NCI-H82 (cell line): ENCODE results near the gene CRYL1.

ENCODE experiments used
- DNase-seq: peaks from one replicate; lab custom pipeline; 2025; lab: John Stamatoyannopoulos, UW

The CRYL1 gene

DNA sequence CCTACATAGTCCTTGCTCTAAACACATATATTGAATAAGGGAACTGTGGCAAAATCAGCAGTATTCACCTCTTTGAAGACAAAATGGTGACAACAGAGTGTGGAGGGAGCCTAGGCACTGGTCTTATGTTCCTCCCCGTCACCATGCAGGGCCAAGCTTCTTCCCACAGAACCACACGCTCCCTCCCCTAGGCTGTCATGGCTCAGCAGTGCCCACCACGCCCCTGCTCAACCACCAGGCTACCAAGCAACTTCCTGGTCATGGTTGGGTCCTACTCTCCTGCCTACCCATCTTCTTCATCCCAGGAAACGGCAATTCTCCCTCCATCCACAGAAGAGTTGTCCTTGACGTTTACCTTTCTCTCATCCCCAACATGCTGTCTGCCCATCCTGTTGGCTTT, 126.1 kb downstream of the CRYL1 start:
- DNase-seq, result no peak

DNA sequence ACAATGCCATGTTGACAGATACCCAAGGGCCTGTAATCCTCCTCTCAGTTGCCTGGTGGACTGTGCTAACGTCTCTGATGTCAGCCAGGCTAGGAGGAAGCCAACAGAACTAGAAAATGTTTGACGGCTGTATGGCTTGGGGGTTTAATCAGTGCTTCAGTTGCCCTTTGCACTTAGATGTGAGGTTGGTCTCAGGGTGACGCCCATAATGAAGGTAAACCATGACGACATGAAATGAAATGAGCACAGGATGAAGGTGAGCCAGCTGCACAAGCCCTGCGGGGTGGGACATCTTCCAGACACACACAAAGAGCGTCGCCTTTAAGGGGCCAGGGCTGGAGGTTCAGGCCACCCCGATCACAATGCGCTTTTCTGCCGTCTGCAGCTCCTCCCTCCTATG, 127.2 kb downstream of the CRYL1 start:
- no peak for DNase-seq

DNA sequence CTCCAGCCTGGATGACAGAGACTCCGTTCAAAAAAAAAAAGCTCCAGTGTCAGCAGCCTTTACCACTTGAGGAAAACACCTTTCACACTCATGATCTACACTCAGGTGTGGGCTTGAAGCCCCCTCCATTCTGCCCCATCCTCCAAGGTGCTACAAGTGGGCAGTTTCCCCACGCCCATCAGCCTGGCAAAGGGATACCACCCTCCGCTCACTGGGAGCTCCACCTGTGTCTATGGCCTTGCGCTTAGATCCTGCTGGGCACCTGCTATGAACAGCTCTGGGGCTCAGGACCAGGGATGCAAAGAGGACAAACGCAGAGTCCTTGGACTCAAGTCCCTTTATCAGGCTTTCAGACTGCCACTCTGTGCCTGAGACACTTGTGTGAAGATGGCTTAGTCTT, 127.8 kb downstream of the CRYL1 start:
- DNase-seq, result no peak

DNA sequence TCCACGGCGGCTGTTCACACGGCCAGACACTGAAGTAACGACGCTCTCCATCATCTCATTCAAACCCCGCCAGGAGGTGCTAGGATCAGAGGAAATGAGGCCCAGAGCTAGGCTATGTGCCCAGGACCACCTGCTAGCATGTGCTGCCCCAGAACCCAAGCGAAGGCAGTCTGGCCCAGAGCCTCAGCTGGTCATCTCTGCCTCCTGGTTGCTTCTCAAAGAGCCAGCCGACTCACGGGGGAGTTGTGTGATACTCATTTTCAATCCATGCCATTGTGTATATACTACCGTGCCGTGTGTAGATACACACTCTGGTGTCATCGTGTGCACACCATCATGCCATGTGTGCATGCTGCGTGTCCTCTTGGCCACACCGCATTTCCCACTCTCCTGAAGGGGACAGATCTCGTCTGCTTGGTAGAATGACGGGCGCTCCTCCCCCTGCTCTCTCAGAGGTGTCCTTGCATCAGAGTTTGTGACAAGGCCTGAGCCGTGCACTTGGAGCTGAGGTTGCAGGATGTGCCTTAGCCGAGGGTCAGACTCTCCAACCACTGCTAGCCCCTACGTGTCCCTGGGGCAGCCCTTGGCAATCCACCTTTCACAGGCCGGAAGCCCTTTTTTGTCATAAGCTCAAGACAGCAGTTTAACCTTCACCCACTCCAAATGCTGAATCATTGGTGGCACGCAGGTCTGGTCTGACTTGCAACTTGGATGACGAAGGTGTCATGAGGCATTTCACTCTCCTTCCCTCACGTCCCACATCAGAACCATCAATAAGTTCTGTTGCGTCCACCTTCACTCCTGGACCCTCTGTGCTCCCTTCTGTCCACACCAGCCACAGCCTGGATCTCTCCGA, 130.4 kb downstream of the CRYL1 start:
- DNase-seq, result no peak

DNA sequence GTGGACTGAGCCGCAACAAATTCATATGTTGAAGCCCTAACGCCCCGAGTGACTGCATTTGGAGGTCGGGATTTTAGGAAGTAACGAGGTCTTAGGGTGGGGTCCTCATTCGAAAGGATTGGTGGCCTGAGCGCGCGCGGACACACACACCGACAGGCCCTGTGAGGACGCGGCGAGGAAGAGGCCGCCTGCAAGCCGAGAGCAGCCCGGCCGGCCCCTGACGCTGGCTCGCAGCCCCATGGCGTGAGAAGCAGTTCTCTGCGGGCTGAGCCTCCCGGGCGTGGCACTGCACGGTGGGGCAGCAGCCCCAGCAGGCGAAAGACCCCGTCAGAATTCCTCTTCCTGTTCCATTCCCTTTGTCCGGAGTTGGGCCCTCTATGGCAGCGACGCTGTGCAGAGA, 131.2 kb downstream of the CRYL1 start:
- DNase-seq, result no peak

DNA sequence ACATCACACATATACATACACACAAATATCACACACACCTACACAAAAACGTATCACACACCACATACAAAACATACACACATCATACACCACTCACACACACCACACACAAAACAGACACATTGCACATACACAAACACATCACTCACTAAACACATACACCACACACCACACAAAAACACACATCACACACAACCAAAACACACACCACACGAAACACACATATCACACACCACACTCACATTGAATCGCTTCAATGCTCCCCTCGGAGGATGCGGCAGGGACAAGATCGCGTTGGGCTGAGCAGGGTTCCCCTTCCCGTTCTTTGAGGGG, 131.5 kb downstream of the CRYL1 start:
- no peak for DNase-seq

DNA sequence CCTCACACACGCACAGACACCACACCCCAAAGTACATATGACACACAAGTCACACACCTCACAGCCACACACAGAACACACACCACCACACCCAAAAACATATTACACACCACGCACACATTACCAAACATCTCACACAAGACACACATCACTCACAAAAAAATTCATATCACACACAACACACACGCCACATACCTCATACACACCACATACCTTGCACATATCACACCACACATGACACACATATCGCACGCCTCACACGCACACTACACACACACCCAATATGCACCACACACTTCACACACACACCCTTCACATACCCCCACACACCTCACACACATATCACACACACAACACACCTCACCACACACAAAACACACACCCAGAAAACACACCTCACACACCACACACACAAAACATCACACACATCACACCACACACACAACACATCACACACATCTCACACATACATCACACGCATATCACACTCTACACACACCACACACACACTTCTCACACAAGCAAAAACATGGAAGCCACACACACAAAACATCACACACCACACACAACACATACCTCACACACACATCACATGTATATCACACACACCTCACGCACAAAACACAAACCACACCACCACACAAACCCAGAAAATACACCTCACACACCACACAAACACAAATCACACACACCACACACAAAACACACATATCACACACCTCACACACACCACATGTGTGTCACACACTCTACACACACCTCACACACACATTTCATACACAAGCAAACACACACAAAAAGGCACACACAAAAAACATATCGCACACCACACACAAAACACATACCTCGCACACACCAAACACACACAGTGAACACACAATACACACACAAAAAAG, 132.1 kb downstream of the CRYL1 start:
- no peak for DNase-seq

DNA sequence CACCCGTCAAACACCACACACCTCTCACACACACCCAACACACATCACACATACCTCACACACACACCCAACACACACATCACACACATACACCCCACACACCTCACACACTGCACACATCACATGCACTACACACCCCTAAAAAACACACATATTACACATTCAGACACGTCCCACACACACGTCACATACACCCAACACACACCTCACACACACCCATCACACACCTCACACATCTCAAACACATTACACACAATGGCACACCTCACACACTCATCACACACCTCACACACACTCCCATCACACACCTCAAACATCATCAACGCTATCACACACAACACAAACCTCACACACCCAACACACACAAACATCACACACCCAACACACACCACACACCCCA, 133.1 kb downstream of the CRYL1 start:
- no peak for DNase-seq

DNA sequence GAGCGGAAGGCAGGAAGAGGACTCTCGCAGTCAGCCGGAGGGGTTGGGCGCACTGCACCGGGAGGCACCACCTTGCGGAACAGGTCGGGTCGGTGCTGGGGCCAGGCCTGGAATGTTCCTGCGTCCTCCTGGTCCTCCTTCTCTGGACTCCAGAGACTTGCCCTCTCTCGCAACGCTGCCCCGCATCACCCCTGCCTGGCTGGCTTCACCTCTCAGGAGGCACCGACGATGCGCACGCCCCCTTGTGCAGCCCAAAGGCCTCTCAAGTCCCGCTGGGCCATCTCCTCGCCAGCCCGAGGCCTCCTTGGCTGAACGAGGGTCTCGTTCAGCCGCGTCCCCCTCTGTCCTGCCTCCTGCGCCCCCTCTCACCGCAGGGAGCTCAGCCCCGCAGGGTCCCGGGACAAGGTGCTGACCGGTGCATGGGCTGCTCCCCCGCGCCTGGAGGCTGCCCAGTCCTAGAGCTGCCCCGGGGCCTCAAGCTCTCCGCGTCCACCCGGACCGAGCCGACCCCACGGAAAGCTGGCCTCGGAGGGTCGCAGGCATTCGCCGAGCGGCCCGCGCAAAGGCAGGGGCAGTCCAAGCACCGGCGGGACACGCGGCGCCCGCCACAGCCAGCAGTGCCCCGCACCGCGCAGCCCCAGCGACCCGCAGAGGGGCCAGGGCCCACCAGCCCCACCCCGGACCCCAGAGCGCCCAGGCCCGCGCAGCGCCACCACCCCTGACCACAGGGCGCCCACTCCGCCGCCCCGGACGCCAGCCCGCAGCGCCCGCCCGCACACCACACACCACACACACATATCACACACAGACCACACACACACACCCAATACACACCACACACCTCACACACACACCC, 133.8 kb downstream of the CRYL1 start:
- DNase-seq, result peak; percentile 24

DNA sequence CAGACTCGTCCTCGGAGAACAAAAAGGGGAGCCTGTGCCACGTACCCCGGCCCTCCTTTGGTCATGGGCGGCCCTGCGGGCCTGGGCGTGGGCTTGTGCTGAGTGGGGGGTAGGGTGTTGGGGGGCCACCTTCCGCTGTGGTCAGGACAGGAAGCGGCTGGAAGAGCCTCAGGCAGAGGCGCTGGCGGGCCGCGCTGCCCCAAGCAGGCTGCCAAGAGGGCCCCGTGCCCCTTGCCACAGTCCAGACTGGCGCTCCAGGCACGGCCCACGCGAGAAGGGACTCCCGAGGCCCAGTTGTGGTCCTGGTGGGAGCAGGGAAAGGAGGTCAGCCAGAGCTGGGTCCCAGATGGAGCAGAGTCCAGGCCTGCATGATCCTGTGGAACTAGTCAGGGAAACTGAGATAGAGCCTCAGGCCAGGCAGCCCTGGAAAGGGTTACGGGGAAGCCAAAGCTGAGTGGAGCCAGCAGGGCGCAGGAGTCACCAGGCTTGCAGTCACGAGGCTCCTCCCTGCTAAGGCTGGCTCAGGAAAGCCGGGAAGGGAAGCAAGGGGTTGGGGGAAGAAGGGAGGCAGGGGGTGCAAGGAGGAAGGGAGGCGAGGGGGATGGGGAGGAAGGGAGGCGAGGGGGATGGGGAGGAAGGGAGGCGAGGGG, 135.0 kb downstream of the CRYL1 start:
- no peak for DNase-seq

DNA sequence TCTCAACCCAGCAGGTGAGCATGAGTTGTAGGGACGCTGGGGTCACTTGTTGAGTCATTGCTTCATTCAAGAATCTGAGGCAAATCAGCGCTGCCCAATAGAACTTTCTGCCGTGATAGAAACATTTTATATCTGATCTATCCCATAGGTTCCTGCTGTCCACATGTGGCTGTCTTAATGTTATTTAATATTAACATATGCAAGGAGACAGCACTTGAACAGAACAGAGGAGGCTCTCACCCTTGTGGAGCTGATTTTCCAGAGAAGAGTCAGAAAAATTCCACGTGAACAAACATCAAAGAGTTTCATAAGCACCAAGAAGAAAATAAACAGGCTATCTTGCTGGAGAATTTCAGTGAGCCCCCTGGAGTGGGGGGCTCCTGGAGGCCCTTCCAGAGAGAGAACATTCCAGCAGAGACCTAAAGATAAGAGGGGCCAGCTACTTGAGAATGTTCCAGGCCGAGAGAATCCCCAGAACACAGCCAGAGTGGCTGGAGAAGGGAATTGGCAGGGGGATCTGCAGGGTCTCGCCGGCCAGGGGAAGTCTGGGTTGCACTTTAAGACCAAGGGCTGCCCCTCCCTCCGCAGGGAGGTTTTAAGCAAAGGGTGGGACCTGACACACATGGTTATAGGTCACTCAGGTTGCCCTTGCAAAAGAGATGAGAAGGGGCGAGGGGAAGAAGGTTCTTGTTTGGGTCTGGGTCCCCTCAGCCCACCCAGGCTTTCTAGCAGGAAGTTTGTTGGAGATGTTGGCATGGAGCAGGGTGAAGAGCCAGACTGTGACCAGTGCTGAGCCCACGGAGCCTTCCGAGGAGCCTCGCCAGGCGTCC, 135.7 kb downstream of the CRYL1 start:
- DNase-seq, result no peak

DNA sequence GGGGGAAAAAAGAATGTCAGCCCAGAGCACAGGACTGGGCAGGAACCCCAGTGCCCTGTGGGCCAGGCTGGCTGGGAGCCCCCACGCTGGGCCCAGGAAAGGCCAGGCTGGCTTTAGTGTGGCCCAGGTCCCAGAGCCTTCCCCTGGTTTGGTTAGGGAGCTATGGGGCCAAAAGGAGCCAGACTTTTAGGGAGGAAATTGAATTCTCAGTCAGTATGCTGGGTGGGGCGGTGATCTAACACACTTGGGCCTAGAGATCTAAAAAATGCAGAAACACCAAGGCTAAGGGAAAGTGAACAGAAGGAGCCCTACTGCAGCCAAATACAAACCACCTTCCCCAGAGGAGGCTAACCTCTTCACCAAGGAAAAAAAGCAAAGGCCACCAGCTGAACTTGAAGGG, 137.5 kb downstream of the CRYL1 start:
- no peak for DNase-seq

DNA sequence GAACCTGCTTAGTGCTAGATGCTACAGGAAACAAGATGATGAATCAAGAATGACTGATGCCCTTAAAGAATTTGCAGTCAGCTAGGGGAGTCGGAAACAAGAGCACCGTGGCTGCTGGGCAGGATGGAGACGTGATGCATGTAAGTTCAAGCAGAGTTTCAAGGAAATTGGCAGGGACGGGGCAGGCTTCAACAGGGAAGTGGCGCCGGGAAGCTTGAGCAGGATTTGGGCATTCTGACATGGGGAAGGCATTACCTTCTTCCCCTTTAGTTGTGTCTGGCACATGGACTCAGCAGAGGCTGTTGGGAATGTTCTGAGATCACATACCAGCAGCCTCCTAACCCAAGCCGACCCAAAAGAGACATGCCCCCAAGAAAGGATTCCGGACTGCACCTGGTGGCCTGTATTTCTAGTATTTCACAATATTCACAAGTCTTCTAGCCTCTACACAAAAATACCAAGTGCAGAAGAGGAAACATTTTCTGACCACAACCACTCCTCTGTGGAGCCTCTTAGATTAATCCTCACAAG, 138.2 kb downstream of the CRYL1 start:
- DNase-seq, result no peak

DNA sequence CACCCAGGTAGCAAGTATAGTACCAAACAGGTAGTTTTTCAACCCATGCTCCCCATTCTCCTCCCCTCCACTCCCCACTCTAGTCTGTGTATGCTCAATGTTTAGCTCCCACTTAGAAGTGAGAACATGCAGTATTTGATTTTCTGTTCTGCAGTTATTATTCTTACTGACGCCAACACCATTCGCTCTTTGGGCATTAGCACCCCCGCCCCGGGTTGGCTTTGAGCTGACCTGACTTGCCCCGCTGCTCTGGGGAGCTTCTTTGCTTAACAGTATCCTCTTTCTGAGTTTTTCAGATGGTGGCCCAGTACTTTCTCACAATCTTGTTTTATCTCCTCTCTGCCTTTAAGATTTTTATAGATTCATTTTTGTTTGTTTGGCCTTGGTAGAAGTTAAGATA, 138.7 kb downstream of the CRYL1 start:
- no peak for DNase-seq

DNA sequence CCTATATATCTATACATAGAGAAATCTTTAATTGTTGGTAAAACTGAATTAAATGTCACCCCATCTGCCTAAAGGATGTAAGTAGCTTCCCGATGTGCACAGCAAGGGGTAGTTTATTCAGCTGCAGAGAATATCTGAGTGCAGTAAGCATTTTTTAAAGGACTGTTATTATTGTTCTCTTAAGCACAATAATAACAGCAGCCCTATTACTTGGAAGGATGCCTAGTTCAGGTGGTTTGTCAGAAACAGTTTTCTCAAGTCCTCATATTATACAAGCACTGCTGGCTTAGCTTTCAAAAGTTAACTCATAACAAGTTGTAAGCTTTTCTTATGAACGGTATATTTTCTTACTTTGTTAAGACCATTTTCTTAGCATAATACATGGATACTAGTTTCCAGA, 142.6 kb downstream of the CRYL1 start:
- no peak for DNase-seq

DNA sequence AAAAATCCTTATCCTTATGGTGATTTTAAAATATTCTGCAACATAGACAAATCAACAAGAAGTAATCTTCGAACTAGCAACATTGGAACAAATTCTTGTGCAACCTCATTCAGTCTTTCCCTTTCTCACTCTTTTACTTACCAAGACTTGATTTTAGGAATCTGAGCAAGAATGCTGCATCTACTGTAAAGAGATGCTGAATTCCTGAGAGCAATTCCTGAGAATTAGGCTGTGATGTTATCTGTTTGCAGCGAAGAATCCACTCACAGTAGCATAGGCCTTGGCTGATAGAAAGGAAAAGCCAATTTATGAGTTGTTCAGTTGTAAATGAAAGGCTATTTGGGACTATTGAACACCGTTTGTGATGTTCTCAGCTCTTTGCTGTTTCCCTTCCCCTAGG, 144.3 kb downstream of the CRYL1 start:
- no peak for DNase-seq

DNA sequence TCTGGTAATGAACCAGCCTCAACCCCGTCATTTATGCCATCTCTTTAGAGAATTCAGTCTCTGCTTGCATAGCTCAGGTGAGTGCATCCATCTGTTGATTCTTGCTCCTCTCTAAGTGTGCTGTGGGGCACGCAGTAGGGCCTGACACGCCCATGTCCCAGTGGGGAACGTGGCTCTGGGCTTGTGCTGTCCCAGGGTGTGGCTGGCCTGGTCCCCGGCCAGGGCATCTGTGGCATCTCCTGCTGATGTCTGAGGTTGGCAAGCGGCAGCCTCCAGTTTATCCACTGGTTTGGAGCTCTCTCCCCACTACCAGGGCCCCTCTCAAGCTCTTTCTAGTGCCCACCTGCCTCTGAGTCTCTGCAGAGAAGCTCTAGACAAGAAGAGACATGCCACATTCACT, 146.9 kb downstream of the CRYL1 start:
- no peak for DNase-seq

DNA sequence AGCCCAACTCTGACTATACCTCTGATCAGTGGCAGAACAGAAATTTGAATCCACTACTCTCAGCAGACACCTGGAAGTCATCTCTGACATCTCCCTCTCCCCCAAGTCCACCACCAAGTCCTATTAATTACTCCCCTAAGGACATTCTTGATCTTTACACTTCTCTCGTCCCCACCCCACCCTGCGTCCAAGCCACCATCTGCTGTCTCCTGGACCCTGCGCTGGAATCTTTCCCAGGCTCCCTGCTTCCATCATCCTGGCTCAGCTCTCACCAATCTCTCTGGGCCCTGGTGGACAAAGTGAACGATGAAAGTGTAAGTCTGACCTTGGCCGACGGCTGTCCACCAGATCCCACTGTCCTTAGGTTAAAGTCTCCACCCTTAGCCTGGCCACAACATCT, 147.9 kb downstream of the CRYL1 start:
- no peak for DNase-seq

DNA sequence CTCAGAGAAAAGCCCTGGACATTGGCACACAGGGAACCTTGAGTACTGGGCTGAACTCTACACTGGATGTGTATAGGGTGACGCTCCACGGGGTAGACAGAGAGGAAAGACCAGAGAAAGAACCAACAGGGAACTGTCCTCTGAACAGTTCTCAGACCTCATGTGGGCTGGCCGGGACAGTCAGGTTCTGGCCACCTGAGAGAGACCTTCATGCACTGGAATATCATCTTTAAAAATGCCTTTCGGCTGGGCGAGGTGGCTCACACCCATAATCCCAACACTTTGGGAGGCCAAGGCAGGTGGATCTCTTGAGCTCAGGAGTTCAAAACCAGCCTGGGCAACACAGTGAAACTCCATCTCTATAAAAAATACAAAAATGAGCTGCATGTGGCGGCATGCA, 149.8 kb downstream of the CRYL1 start:
- no peak for DNase-seq

DNA sequence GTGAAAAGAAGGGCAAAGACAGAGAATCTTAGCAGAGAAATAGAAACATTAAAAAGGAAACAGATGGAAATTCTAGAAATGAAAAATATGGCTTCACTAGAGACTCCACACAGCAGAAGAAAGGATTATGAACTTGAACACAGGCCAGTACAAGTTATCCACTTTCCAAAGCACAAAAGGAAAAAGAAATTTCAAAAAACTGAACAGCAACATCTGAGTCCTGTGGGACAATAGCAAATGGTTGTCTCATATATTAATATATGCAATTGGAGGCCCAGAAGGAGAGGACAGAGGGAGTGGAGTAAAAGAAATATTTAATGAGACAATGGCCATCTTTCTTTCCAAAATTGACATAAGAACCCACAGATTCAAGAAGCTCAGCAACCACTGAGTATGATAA, 151.8 kb downstream of the CRYL1 start:
- no peak for DNase-seq

DNA sequence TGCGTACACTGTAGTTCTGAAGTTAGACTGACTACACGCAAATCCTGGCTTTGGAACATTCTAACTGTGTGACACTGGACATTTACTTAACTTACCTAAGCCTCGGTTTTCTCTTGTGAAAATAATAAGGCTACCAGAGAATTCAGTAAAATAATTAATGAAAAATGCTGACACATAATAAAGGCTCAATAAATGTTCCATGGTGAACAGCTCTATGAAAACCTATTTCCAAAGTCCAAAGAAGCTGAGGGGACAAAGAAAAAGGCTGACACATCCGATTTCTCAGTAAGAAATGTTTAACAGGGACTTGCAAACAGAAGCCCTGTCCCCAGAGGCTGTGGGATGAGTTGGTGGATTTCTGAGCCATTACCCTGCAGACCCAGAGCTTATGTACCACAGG, 153.8 kb downstream of the CRYL1 start:
- no peak for DNase-seq
